NCI-H146 treated with DMSO at 0.1 percent for 48 hours (cell line): ENCODE data around the gene USH2A.

Experiments used
- DNase-seq: peaks from one replicate; lab custom pipeline; 2025; ENCODE audit not compliant: unreplicated experiment; lab: John Stamatoyannopoulos, UW

Gene USH2A

DNA sequence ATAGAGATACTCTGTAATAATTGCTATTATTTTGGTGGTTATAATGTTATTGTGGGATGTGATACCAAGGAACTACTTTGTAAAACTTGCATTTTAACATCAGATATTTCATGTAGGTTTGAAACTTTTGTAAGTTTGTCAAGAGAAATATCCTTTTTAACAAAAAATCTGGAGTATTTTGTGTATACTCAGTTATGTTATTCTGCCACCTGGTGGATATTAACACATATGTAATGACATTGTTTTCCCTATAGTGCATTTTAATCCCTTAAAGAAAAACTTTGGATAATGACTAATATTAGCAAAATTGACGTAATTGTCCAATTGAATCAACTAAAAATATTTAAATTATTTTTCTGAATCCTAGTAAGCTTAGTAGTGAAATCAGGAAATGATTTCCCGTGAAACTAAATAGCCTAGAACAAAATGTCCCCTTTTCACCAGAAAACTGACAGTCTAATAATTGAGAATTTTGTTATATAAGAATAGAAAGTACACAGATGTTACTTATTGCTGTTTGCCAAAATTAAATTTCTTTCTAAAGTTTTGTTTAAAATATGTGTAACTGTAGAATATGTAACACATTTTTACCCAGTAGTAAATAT lies 816.6 kb downstream of the USH2A start:
- DNase-seq: no peak

GRCh38 chr1:215606036-215606435 lies 817.2 kb downstream of the USH2A start:
- DNase-seq: no peak

DNA sequence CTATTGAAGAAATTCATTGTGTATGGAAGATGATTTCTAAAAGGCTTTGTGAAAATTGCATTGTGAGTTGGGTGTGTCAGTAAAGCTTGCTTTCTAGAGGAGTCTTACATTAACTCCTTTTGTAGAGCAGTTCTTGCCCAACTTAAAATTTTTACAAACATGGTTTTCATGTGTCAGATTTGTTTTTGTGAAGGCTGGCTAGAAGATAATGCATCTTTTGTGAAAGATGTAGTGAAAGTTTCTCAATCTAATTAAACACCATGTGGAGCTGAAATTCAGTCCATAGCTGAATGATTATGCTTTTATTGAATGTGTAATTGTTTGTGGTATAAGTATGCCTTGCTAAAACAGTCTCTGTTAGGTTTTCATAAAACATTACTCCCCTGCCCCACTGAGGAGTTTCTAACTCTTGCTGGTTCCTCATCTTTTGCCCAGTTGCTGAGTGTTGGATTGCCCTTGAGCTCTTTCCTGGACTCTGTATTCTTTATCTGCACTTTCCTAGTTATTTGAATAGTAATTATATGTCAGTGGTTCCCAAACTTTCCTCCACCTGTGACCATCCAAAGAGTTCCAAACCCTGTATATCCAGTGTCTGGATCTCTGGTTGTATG lies 818.1 kb downstream of the USH2A start:
- DNase-seq: no peak

GRCh38 chr1:215603319-215603718 lies 819.9 kb downstream of the USH2A start:
- DNase-seq: no peak

- DNase-seq: no peak
These were observed 822.0 kb downstream of the USH2A start for GRCh38 chr1:215601276-215601675.

GRCh38 chr1:215600867-215601266 lies 822.4 kb downstream of the USH2A start:
- no peak for DNase-seq

DNA sequence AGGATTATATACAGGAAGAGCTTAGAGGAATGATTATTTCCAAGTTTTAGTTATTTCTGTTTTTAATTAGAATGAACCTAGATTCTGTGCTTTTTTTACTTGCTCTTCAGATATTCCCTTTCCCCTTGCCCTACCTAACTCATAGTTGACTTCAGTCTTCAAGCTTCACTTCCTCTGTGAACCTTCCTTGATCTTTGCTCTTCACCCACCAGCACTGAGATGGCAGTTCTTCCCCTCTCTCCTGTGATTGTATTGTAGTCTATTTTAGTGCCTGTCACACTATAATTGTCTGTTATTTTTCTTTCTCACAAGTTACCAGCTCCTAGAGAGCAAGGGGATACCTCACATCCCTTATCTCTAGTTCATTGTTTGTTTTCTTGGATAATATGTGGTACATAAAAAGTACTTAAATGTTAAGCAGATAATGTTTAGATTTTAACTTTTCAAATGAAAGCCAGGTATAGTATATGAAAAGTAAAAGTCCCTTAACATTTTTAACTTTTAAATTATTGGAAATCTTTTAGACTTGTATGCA lies 822.9 kb downstream of the USH2A start:
- DNase-seq: no peak

DNA sequence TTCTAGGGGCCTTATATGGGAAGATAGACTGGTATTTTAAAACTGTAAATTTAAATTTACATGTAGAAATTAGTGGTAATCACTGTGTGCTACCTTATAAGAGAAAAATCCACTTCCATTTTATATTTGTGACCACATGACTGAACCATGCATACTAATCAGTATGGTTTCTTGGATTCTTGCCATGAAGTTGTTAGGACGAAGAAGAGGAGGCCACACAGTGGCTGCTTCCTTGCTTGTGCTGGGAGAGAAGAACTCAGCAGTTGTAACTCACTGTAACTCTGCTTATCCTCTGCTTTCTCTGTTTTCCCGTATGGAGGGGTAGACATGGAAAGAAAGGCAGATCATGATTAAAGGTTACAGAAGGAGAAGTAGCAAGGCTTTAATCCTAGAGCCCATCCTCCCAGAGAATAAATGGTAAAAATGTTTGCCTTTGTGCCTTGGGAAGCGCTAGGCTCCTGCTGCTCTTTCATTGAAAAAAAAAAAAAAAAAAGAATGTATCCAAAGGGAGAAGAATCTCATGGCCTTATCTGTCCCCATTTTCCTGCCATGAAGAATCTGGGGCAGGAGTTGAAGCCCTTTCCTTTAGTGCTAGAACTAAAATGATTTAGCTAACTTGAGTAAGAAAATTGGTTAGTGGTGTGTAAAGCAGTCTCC lies 823.7 kb downstream of the USH2A start:
- no peak for DNase-seq

- no peak for DNase-seq
These were observed 825.3 kb downstream of the USH2A start for GRCh38 chr1:215597961-215598360.

DNA sequence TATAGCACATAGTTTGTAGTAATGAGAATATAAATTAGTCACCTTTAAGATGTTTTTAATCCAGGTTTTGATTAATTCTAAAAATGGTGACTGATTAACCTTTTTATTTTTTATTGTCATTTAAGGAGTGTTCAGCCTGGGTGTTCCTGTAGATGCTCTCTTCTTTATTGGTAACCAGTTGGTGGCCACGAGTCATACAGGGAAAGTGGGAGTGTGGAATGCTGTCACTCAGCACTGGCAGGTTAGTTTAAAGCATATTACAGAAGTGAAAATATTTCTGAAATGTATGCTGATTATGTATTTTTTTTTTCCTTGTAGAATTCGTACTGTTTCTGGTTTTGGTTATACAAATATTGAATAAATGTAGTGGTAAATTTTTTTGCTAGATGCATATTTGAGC lies 828.0 kb downstream of the USH2A start:
- no peak for DNase-seq

GRCh38 chr1:215594640-215595039 lies 828.6 kb downstream of the USH2A start:
- DNase-seq: no peak

DNA sequence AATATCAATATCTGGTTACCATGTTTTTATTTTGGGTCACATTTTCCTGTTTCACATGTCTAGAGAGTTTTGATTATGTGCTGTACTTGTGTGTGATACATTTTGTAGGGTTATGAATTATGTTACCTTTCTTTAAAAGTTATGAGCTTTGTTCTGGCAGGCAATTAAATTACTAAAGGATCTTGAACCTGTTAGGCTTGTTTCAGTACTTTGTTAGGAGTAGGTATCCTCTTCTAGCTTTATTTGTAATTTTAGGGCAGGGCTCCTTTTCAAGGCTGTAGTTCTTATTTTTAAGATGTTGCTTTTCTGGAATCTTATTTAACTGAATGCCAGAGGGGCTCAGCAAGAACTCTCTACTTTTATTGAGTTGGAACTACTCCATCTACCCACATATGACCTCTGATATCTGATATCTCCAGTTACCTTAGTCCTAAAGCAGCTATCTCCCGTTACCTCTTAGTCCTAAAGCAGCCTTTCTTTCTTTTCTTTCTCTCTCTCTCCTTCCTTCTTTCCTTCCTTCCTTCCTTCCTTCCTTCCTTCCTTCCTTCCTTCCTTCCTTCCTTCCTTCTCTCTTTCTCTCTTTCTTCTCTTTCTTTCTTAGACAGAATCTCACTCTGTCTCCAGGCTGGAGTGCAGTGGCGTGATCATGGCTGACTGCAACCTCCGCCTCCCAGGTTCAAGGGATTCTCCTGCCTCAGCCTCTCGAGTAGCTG lies 832.3 kb downstream of the USH2A start:
- DNase-seq: no peak

DNA sequence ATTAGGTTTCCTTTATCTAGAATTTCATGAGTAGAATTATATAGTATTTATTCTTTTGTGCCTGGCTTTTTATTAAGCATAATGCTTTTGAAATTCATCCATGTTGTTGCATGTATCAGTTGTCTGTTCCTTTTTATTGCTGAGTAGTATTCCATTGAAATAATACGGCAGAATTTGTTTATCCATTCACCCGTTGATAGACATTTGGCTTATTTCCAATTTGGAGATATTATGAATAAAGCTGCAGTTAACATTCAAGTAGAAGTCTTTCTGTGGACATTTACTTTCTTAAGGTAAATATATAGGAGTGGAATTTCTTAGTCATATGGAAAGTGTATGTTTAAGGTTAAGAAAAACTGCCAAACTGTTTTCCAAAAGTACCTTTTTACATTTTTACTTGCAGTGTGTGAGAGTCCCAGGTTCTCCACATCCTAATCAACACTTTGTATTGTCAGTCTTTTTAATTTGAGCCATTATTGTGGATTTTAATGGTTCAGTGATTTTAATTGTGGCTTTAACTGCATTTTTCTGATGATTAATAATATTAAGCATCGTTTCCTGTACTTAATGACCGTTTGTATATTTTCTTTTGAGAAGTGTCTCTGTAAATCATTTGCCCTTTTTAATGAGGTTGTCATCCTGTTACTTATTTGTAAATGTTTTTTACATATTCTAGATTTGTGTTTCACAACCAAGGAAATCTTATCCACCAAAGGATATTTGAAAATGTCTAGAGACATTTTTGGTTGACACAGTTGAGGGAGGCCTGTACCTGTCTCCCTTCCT lies 833.4 kb downstream of the USH2A start:
- DNase-seq: no peak

- DNase-seq: no peak
These were observed 838.9 kb downstream of the USH2A start for GRCh38 chr1:215584389-215584788.

GRCh38 chr1:215583185-215583749 lies 840.0 kb downstream of the USH2A start:
- DNase-seq: no peak

GRCh38 chr1:215581896-215582295 lies 841.4 kb downstream of the USH2A start:
- no peak for DNase-seq
